ENCODE results near the gene NFKBIL1. TPM values are rescaled to one million over a fixed set of nuclear protein-coding genes. Genes with fewer than 3 reads are reported as not detected.

NFKBIL1 gene
- total and polyA plus RNA-seq, 12 donors = 5.0 to 46.2 (median 27.8) TPM

DNA sequence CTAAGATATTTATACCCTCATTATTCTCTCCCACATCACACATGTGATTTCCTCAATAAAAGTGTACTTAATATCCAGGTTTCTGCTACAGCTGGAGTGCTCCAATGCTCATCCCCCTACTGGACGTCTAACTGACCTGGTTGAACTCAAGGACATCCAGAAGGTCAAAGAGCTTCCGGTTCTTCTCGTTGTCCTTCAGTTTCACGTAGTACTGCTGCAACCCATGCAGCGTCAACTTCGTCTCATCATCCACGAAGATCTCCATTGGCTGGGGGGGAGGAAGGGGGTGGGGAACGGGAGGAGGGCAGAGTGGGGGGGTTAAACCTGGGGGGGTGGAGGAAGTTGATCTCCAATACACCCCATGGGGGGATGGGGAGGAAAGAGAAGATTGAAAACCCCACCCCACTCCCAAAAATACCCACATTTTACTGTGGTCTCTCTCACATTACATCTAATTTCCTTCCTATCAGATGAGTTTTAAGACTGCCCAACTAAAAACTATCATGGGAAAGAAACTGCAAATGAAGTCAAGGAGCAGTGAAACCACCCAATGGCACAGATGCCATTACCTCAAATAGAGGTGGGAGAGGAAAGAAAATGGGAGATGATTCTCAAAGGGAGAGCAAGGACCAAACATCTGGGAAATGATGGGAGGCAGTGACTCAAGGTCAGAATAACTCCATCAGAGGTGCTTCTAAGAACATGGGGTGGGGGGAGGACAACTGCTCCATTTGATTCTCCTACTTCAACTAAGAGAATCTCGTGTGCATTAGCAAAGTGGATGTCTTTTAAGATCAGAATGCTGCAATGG lies 14.6 kb upstream of the NFKBIL1 start:
- H3K4me1 ChIP-seq (replicated peaks in 1 of 2) = peaks cover 0 to 11% of the 10 kb centered on the region in 2 donors
- 29 to 46% (median 39%) methylated on average over 9 of the region's 9 CpGs for WGBS, 4 donors
- no peaks in the 10 kb centered on the region for H3K27me3 ChIP-seq
- peak in 2 of 7 donors; percentile 33 to 48 for DNase-seq
- no peaks in the 10 kb centered on the region for H3K9me3 ChIP-seq (replicated peaks in 1 of 3)
- TF ChIP-seq, protein P1, sequence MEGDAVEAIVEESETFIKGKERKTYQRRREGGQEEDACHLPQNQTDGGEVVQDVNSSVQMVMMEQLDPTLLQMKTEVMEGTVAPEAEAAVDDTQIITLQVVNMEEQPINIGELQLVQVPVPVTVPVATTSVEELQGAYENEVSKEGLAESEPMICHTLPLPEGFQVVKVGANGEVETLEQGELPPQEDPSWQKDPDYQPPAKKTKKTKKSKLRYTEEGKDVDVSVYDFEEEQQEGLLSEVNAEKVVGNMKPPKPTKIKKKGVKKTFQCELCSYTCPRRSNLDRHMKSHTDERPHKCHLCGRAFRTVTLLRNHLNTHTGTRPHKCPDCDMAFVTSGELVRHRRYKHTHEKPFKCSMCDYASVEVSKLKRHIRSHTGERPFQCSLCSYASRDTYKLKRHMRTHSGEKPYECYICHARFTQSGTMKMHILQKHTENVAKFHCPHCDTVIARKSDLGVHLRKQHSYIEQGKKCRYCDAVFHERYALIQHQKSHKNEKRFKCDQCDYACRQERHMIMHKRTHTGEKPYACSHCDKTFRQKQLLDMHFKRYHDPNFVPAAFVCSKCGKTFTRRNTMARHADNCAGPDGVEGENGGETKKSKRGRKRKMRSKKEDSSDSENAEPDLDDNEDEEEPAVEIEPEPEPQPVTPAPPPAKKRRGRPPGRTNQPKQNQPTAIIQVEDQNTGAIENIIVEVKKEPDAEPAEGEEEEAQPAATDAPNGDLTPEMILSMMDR (IDR thresholded peaks at IDR 0.05) = no peak
- no peak overlapping the region for H3K4me3 ChIP-seq
- intact Hi-C loops (cut with DNase I) = no loop called here
- H3K27ac ChIP-seq = peak overlapping the region in 1 of 5 donors; percentile 14
- peaks cover 0 to 80% of the 10 kb centered on the region in 2 donors for H3K36me3 ChIP-seq (replicated peaks in 1 of 2)

DNA sequence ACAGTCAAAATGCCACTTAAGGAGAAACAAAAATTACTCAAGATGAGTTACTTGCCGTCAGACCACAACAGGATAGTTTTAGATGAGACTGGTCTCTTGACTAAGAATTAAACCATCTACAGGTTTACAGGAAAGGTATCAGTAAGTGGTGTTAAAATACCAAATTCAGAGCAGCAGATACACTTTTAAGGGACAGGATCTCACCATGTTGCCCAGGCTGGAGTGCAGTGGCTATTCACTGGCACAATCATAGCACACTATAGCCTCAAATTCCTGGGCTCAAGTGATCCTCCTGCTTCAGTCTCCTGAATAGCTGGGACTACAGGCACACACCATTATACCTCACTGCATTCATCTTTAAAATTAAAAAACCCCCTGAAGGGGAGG lies 14.0 kb upstream of the NFKBIL1 start:
- Histone ChIP-seq H3K36me3 (replicated peaks in 1 of 2) (peaks cover 0 to 86% of the 10 kb centered on the region in 2 donors), H3K4me1 (replicated peaks in 1 of 2) (peaks cover 0 to 14% of the 10 kb centered on the region in 2 donors), H3K27me3 (no peaks in the 10 kb centered on the region), H3K9me3 (replicated peaks in 1 of 3) (no peaks in the 10 kb centered on the region), H3K27ac (no peak overlapping the region), H3K4me3 (no peak overlapping the region)
- no peak for TF ChIP-seq POLR2A (IDR thresholded peaks at IDR 0.05)
- TF ChIP-seq, protein P1 (IDR thresholded peaks at IDR 0.05) = no peak
- 75 to 100% (median 87%) methylated on average over 1 of the region's 1 CpG for WGBS, 4 donors
- no peak for DNase-seq
- intact Hi-C loops (cut with DNase I) = no loop called here

DNA sequence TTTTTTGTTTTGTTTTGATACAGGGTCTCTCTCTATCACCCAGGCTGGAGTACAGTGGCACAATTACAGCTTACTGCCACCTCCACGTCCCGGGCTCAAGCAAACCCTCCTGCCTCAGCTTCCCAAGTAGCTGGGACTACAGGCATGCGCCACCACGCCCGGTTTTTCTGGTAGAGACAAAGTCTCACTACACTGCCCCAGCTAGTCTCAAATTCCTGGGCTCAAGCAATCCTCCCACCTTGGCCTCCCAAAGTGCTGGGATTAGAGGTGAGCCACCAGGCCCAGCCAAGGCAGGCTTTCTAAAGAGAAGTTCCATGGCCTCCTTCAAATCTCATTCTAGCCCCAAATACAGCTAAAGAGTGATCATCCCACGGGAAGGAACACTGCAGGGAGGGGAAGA lies 13.4 kb upstream of the NFKBIL1 start:
- Histone ChIP-seq H3K27ac (no peak overlapping the region), H3K36me3 (replicated peaks in 1 of 2) (peaks cover 0 to 91% of the 10 kb centered on the region in 2 donors), H3K9me3 (replicated peaks in 1 of 3) (no peaks in the 10 kb centered on the region), H3K27me3 (no peaks in the 10 kb centered on the region), H3K4me1 (replicated peaks in 1 of 2) (peaks cover 2 to 20% of the 10 kb centered on the region in 2 donors), H3K4me3 (no peak overlapping the region)
- DNase-seq = no peak
- 92 to 98% (median 94%) methylated on average over 6 of the region's 6 CpGs for WGBS, 4 donors
- TF ChIP-seq, protein P1 (IDR thresholded peaks at IDR 0.05) = no peak
- TF ChIP-seq POLR2A (IDR thresholded peaks at IDR 0.05) = no peak
- intact Hi-C loops (cut with DNase I) = no loop called here

DNA sequence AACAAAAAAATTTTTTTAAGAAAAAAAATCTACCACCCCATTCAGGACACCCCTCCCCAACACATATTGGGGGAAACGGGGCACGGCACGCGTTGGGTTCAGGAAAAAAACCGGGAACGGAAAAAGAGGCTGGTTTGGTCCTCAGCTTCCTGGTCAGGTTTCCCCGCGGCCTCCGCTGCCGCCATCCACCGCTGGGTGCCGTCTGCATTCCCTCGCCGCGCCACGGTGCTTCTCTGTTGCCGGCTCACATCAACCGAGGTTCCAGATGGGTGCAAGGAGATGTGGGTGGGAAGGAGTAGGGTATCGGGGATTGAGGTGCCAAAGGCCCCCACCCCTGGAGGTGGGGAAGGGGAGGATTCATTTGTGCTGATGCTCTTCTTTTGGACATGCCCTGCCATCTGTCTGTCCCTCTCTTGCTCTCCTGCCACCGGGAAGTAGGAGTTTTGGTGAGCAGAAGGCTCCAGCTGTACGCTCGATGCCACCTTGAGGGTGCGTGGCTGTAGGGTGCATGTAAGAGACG lies 12.8 kb upstream of the NFKBIL1 start:
- intact Hi-C loops (cut with DNase I) = loop anchor here (5.0 kb wide), 1 partner anchor 37 kb away; the partner anchor contains the start of gene MICB (in 2 of the 2)

More for the DNA sequence above, 12.8 kb upstream of the NFKBIL1 start:
- no peak for TF ChIP-seq POLR2A (IDR thresholded peaks at IDR 0.05)
- TF ChIP-seq, protein P1 (IDR thresholded peaks at IDR 0.05) = no peak
- DNase-seq = no peak
- Histone ChIP-seq H3K27ac (no peak overlapping the region), H3K4me3 (no peak overlapping the region), H3K27me3 (no peaks in the 10 kb centered on the region), H3K4me1 (replicated peaks in 1 of 2) (peaks cover 5 to 25% of the 10 kb centered on the region in 2 donors), H3K9me3 (replicated peaks in 1 of 3) (no peaks in the 10 kb centered on the region), H3K36me3 (replicated peaks in 1 of 2) (peaks cover 0 to 97% of the 10 kb centered on the region in 2 donors)
- 88 to 91% (median 90%) methylated on average over 21 to 24 of the region's 24 CpGs for WGBS, 4 donors

Data from adrenal gland (tissue), 12 donors.